Measurements from ENCODE around the gene PFKM. TPM values are rescaled to one million over a fixed set of nuclear protein-coding genes. Genes with fewer than 3 reads are reported as not detected.
A peak's percentile ranks its signal among the peaks of the same experiment; 100 is the strongest.
"Not testable (repeated sequence)": the region's sequence is repeated elsewhere in the genome, so short reads cannot be mapped to it uniquely, and the experiment has no call there.

The PFKM gene
- total and polyA plus RNA-seq, 2 experiments from 2014 or later: 28.8 to 41.1 TPM

GRCh38 chr12:48110691-48111311 is 8.4 kb upstream of the PFKM start:
- no peak for DNase-seq
- no peaks in the 10 kb centered on the region; the same call in 1 of the 2 replicates for H3K27me3 ChIP-seq (replicated peaks; ENCODE audit: insufficient read depth)
- no peaks in the 10 kb centered on the region for H3K36me3 ChIP-seq (ENCODE audit: low read depth)
- H3F3A ChIP-seq (ENCODE audit: insufficient read depth): no peaks in the 10 kb centered on the region; the same call in 1 of the 2 replicates
- H4K20me1 ChIP-seq (ENCODE audit: insufficient read depth): no peaks in the 10 kb centered on the region
- no peak overlapping the region for H3K27ac ChIP-seq
- H2AFZ ChIP-seq: no peak overlapping the region
- no peaks in the 10 kb centered on the region for H3K9me3 ChIP-seq (ENCODE audit: low read depth)
- in situ Hi-C loops (cut with MboI): no loop called here
- H3K4me2 ChIP-seq (ENCODE audit: unreplicated experiment): no peak overlapping the region
- TF ChIP-seq EZH2 (IDR thresholded peaks at IDR 0.05; ENCODE audit: insufficient read depth, poor library complexity, severe bottlenecking) (no peak), EZH2phosphoT487 (IDR thresholded peaks at IDR 0.05; ENCODE audit: insufficient read depth, low read depth) (no peak)
- H3K4me1 ChIP-seq (ENCODE audit: insufficient read depth): peaks cover 8% of the 10 kb centered on the region; the same call in 1 of the 2 replicates
- H3K9me2 ChIP-seq (ENCODE audit: insufficient read depth): no peaks in the 10 kb centered on the region
- H3K9ac ChIP-seq: no peak overlapping the region
- H3K4me3 ChIP-seq: no peak overlapping the region
- 39 to 46% methylated on average over 1 of the region's 1 CpG for WGBS, 2 experiments (ENCODE audit: low coverage in 1 of 2, low lambda C conversion rate in 2 of 2, missing lambda C conversion rate in 2 of 2)
- peaks cover 5% of the 10 kb centered on the region; the same call in 1 of the 2 replicates for H3K79me2 ChIP-seq (ENCODE audit: insufficient read depth)

GRCh38 chr12:48111312-48111693 is 7.9 kb upstream of the PFKM start:
- H3K9me2 ChIP-seq (ENCODE audit: insufficient read depth); H3K9me3 ChIP-seq (ENCODE audit: low read depth); H3K36me3 ChIP-seq (ENCODE audit: low read depth); DNase-seq; H3K79me2 ChIP-seq (ENCODE audit: insufficient read depth); H3F3A ChIP-seq (ENCODE audit: insufficient read depth); H3K27me3 ChIP-seq (replicated peaks; ENCODE audit: insufficient read depth); H4K20me1 ChIP-seq (ENCODE audit: insufficient read depth); in situ Hi-C loops (cut with MboI); H3K9ac ChIP-seq; H3K27ac ChIP-seq; H3K4me3 ChIP-seq; H3K4me1 ChIP-seq (ENCODE audit: insufficient read depth); H2AFZ ChIP-seq; H3K4me2 ChIP-seq (ENCODE audit: unreplicated experiment): not testable (repeated sequence)
- 75 to 78% methylated on average over 5 of the region's 5 CpGs for WGBS, 2 experiments (ENCODE audit: low coverage in 1 of 2, low lambda C conversion rate in 2 of 2, missing lambda C conversion rate in 2 of 2)

GRCh38 chr12:48115957-48116356 is 3.2 kb upstream of the PFKM start:
- TF ChIP-seq EZH2phosphoT487 (IDR thresholded peaks at IDR 0.05; ENCODE audit: insufficient read depth, low read depth) (no peak), EZH2 (IDR thresholded peaks at IDR 0.05; ENCODE audit: insufficient read depth, poor library complexity, severe bottlenecking) (no peak)
- Histone ChIP-seq H4K20me1 (ENCODE audit: insufficient read depth) (no peaks in the 10 kb centered on the region), H3K27me3 (replicated peaks; ENCODE audit: insufficient read depth) (no peaks in the 10 kb centered on the region; the same call in 1 of the 2 replicates), H3K9me2 (ENCODE audit: insufficient read depth) (no peaks in the 10 kb centered on the region), H3K9me3 (ENCODE audit: low read depth) (no peaks in the 10 kb centered on the region), H3K79me2 (ENCODE audit: insufficient read depth) (peaks cover 14% of the 10 kb centered on the region), H3K9ac (no peak overlapping the region), H3K4me3 (no peak overlapping the region), H3K4me2 (ENCODE audit: unreplicated experiment) (no peak overlapping the region), H2AFZ (no peak overlapping the region), H3K36me3 (ENCODE audit: low read depth) (no peaks in the 10 kb centered on the region), H3K4me1 (ENCODE audit: insufficient read depth) (peaks cover 5% of the 10 kb centered on the region; the same call in 1 of the 2 replicates), H3F3A (ENCODE audit: insufficient read depth) (no peaks in the 10 kb centered on the region), H3K27ac (no peak overlapping the region)
- DNase-seq: no peak
- in situ Hi-C loops (cut with MboI): no loop called here
- WGBS, 2 experiments (ENCODE audit: low coverage in 1 of 2, low lambda C conversion rate in 2 of 2, missing lambda C conversion rate in 2 of 2): 25 to 48% methylated on average over 1 of the region's 1 CpG

- Histone ChIP-seq H3K4me1 (ENCODE audit: insufficient read depth) (peaks cover 5% of the 10 kb centered on the region; the same call in 1 of the 2 replicates), H2AFZ (peak overlapping the region; percentile 85), H4K20me1 (ENCODE audit: insufficient read depth) (no peaks in the 10 kb centered on the region), H3K4me3 (peak overlapping the region; percentile 91), H3K27me3 (replicated peaks; ENCODE audit: insufficient read depth) (no peaks in the 10 kb centered on the region), H3K9me2 (ENCODE audit: insufficient read depth) (no peaks in the 10 kb centered on the region), H3K79me2 (ENCODE audit: insufficient read depth) (peaks cover 26% of the 10 kb centered on the region), H3K9ac (0 out of 2 replicates have a peak overlapping the region, but pooled peaks have one; percentile 81), H3K27ac (no peak overlapping the region), H3F3A (ENCODE audit: insufficient read depth) (no peaks in the 10 kb centered on the region), H3K36me3 (ENCODE audit: low read depth) (no peaks in the 10 kb centered on the region), H3K9me3 (ENCODE audit: low read depth) (no peaks in the 10 kb centered on the region), H3K4me2 (ENCODE audit: unreplicated experiment) (peak overlapping the region; percentile 76)
- DNase-seq: peak; percentile 16
- 18 to 21% methylated on average over 3 of the region's 3 CpGs for WGBS, 2 experiments (ENCODE audit: low coverage in 1 of 2, low lambda C conversion rate in 2 of 2, missing lambda C conversion rate in 2 of 2)
- TF ChIP-seq EZH2phosphoT487 (IDR thresholded peaks at IDR 0.05; ENCODE audit: insufficient read depth, low read depth): no peak
- no peak for TF ChIP-seq EZH2 (IDR thresholded peaks at IDR 0.05; ENCODE audit: insufficient read depth, poor library complexity, severe bottlenecking)
- in situ Hi-C loops (cut with MboI): no loop called here
These were observed 786 bp upstream of the PFKM start for GRCh38 chr12:48118284-48118871.
